Heart right ventricle (tissue), 16 donors: ENCODE results near the gene B4GALT6. TPM values are rescaled to one million over a fixed set of nuclear protein-coding genes. Genes with fewer than 3 reads are reported as not detected.
"Not testable (repeated sequence)": the region's sequence is repeated elsewhere in the genome, so short reads cannot be mapped to it uniquely, and the experiment has no call there.

Experiments
- ATAC-seq, 8 donors: fragments of 200-7000 bp; cut with Tn5 transposase; one replicate each; pipeline ENCODE4 v1.9.1; 2020; ENCODE audit warnings: mild to moderate bottlenecking in 8 of 8, moderate library complexity in 8 of 8, moderate number of reproducible peaks in 1 of 8
- DNase-seq, 2 donors: peaks; one replicate each; pipeline ENCODE4 v3.0.0-alpha.2; 2020
- H3K27ac ChIP-seq, 10 donors: fragments of 200-600 bp; sonication (generic) in 2 of 10; one replicate each; pipeline versions ENCODE4 v1.5.0 to v1.8.0; 2020 to 2022; ENCODE audit warnings: mild to moderate bottlenecking in 3 of 10
- H3K27me3 ChIP-seq, 7 donors: fragments of 200-600 bp; one replicate each; pipeline ENCODE4 v1.8.0; 2021 to 2022; ENCODE audit warnings: mild to moderate bottlenecking in 2 of 7
- H3K36me3 ChIP-seq, 9 donors: fragments of 200-600 bp; sonication (generic) in 1 of 9; one replicate each; pipeline versions ENCODE4 v1.5.0 to v1.8.0; 2020 to 2022; ENCODE audit warnings: mild to moderate bottlenecking in 2 of 9
- H3K4me1 ChIP-seq, 9 donors: fragments of 200-600 bp; sonication (generic) in 1 of 9; one replicate each; pipeline versions ENCODE4 v1.5.0 to v1.8.0; 2020 to 2022; ENCODE audit warnings: mild to moderate bottlenecking in 4 of 9
- H3K4me3 ChIP-seq, 10 donors: fragments of 200-600 bp; sonication (generic) in 2 of 10; one replicate each; pipeline versions ENCODE4 v1.5.0 to v1.8.0; 2020 to 2022; ENCODE audit warnings: mild to moderate bottlenecking in 7 of 10, moderate library complexity in 2 of 10
- H3K9me3 ChIP-seq, 11 donors: fragments of 200-600 bp in 10 of 11; sonication (generic) in 2 of 11; one replicate each; pipeline versions ENCODE4 v1.5.0 to v1.8.0; 2013 to 2022; ENCODE audit warnings: mild to moderate bottlenecking in 2 of 11, control low read depth in 1 of 11, moderate library complexity in 1 of 11
- CTCF ChIP-seq, 9 donors: fragments of 200-600 bp; sonication (generic) in 2 of 9; IDR thresholded peaks; one replicate each; pipeline versions ENCODE4 v1.5.0 to v1.8.0; 2021 to 2022; ENCODE audit warnings: antibody characterized with exemption in 9 of 9, mild to moderate bottlenecking in 5 of 9, moderate library complexity in 1 of 9
- WGBS, 2 donors: extraction: QIAGEN DNeasy Blood & Tissue Kit; methylation state at CpG; one replicate each; pipeline ENCODE4 v1.1.7; 2013; ENCODE audit warnings: inconsistent platforms in 1 of 2; 5-methylcytosine and 5-hydroxymethylcytosine counted together
- intact Hi-C, 10 donors: fragments of 100-400 bp; cut with DNase I; formaldehyde crosslinking; loops; one replicate each; pipeline versions ENCODE4 v1.11.1 to v1.14.2; 2022
- long read RNA-seq, 3 donors: library from polyadenylated mRNA; unstranded; transcript quantifications; one replicate each; pipeline ENCODE4 v2.0.0, GENCODE V29; 2020 to 2021
- polyA plus RNA-seq, 2 donors: library from polyadenylated mRNA; stranded (reverse); fragments of 200-250 nt; gene quantifications; one replicate each; pipeline ENCODE4 v1.2.3, GENCODE V29; 2013
- total RNA-seq, 10 donors: library from RNA; stranded (reverse); fragmentation: NEBNext Ultra II Directional in 3 of 10; extraction: Animal tissue kit (Norgen Biotek cat#: 25700) in 3 of 10; gene quantifications; one replicate each; pipeline versions ENCODE4 v1.2.1 to v1.2.4, GENCODE V29; 2021 to 2023
- donor health status: Arrhythmogenic right ventricular cardiomyopathy.
- donor health status: ischemic (EF 13 %, LVEDD 7.1; RV severe dilation, severe dysfunction).
- donor health status: healthy with polysubstance abuse.
- donor health status: DM: no; HTN: yes; CAD: no.
- donor health status: DM: no; HTN: no; CAD: no.
- donor health status: ischemic (EF 25% LVEDD 6.9; RV normal size, moderate dysfunction).
- donor health status: ischemic (EF 25% LVEDD 5.7; RV mildly dilated, moderate dysfunction).
- donor health status: healthy.
- donor health status: DM: yes; HTN: yes; CAD: no.
- donor health status: Ischemic cardiomyopathy.
- donor health status: ischemic (EF 35%, LVEDD 5.7; RV mildly dilated, moderate dysfunction).
- donor health status: nonischemic (EF 11% LVEDD 7.7; RV severe dilation, severe dysfunction).
- donor health status: DM: yes; HTN: yes; CAD: no.
- donor health status: PGD.
- donor health status: ischemic (EF 29% LVEDD 5.4; RV normal size, mild dysfunction).
- donor health status: nonischemic (EF 23%, LVEDD 6.1; RV moderate dilation, normal function).

Gene B4GALT6
- total RNA-seq, result 10 to 100 TPM in 4 of 10 donors, 1 to 10 TPM in 6; 4.8 to 19.6 (median 9.5) TPM
- 1 to 10 TPM in 1 of 2 donors, under 1 TPM in 1; 0.61 to 2.4 TPM for polyA plus RNA-seq
- long read RNA-seq, donor 1, partial matches to known transcripts, result 0 of 1 reads
- long read RNA-seq, donor 1, other reads (novel, unspliced or antisense), result 0 of 1 reads
- long read RNA-seq, donor 2, partial matches to known transcripts, result 0 of 2 reads
- long read RNA-seq, donor 2, other reads (novel, unspliced or antisense), result 1 of 2 reads
- long read RNA-seq, donor 3, partial matches to known transcripts, result 0 of 5 reads
- long read RNA-seq, donor 3, other reads (novel, unspliced or antisense), result 4 of 5 reads

- Histone ChIP-seq H3K9me3 (no peaks in the 10 kb centered on the region), H3K4me1 (peaks cover 0 to 26% (median 14%) of the 10 kb centered on the region in 9 donors), H3K27me3 (peaks cover 0 to 17% (median 0%) of the 10 kb centered on the region in 7 donors), H3K27ac (peak within 1 kb of the TSS in 9 of 10 donors; percentile 48 to 83 (median 70)), H3K4me3 (peak within 1 kb of the TSS; percentile 61 to 73 (median 66)), H3K36me3 (no peaks in the 10 kb centered on the region)
- intact Hi-C loops, result loop anchor here in 1 of 10 donors (10.0 kb wide), 1 partner anchor 70 kb away; no protein-coding TSS in a partner anchor
- peak in 7 of 8 donors; percentile 23 to 54 (median 34) for ATAC-seq
- no peak for TF ChIP-seq CTCF (IDR thresholded peaks at IDR 0.05)
- DNase-seq, result peak; percentile 11 to 30
- WGBS, 2 donors, result 1% methylated on average over 60 to 86 of the region's 86 CpGs
Measured at GRCh38 chr18:31684279-31685096, at the start of gene B4GALT6. Gene B4GALT6 (minus strand): TSS chr18:31684581. CDS start chr18:31684426, 155 bp downstream.

GRCh38 chr18:31731628-31732027 is 47.2 kb upstream of the B4GALT6 start:
- intact Hi-C loops, result no loop called here
- no peaks in the 10 kb centered on the region for H3K9me3 ChIP-seq
- no peak overlapping the region for H3K27ac ChIP-seq
- no peaks in the 10 kb centered on the region for H3K36me3 ChIP-seq
- H3K4me1 ChIP-seq, result no peaks in the 10 kb centered on the region
- TF ChIP-seq CTCF (IDR thresholded peaks at IDR 0.05), result no peak
- H3K4me3 ChIP-seq, result no peak overlapping the region
- ATAC-seq (no peak), DNase-seq (no peak)
- 45 to 46% methylated on average over 3 of the region's 3 CpGs for WGBS, 2 donors
- peaks cover 0 to 4% (median 0%) of the 10 kb centered on the region in 7 donors for H3K27me3 ChIP-seq

GRCh38 chr18:31729196-31729595 is 44.8 kb upstream of the B4GALT6 start:
- not testable (repeated sequence) for DNase-seq, H3K4me1 ChIP-seq, H3K9me3 ChIP-seq, ATAC-seq, H3K4me3 ChIP-seq, H3K27ac ChIP-seq, H3K36me3 ChIP-seq
- intact Hi-C loops, result loop anchor here in 2 of 10 donors (10.0 kb wide), 1 partner anchor 734 kb away; no protein-coding TSS in a partner anchor
- peaks cover 0 to 21% (median 0%) of the 10 kb centered on the region in 7 donors for H3K27me3 ChIP-seq
- WGBS, 2 donors, result 90 to 96% methylated on average over 2 of the region's 2 CpGs

GRCh38 chr18:31723990-31724711 is 39.8 kb upstream of the B4GALT6 start:
- no peak for TF ChIP-seq CTCF (IDR thresholded peaks at IDR 0.05)
- peaks cover 0 to 23% (median 8%) of the 10 kb centered on the region in 9 donors for H3K4me1 ChIP-seq
- intact Hi-C loops, result loop anchor here in 8 of 10 donors (2.0 to 10.0 kb wide), 4 partner anchors 167 to 729 kb away; no protein-coding TSS in a partner anchor
- H3K9me3 ChIP-seq, result peaks cover 0 to 5% (median 0%) of the 10 kb centered on the region in 11 donors
- no peaks in the 10 kb centered on the region for H3K36me3 ChIP-seq
- DNase-seq (peak; percentile 32 to 43), ATAC-seq (peak; percentile 53 to 82 (median 78))
- peaks cover 0 to 38% (median 0%) of the 10 kb centered on the region in 7 donors for H3K27me3 ChIP-seq
- WGBS, 2 donors, result 4 to 7% methylated on average over 43 of the region's 43 CpGs
- peak overlapping the region; percentile 46 to 78 (median 67) for H3K4me3 ChIP-seq
- H3K27ac ChIP-seq, result peak overlapping the region in 9 of 10 donors; percentile 19 to 83 (median 70)
